GM10847 (cell line): Measurements from ENCODE around the gene C4orf50.

Source experiments
- POLR2A ChIP-seq: IDR thresholded peaks from 2 replicates; pipeline ENCODE4 v1.6.1; 2011; ENCODE audit not compliant: insufficient read length; ENCODE audit errors: extremely low read depth

The C4orf50 gene

DNA sequence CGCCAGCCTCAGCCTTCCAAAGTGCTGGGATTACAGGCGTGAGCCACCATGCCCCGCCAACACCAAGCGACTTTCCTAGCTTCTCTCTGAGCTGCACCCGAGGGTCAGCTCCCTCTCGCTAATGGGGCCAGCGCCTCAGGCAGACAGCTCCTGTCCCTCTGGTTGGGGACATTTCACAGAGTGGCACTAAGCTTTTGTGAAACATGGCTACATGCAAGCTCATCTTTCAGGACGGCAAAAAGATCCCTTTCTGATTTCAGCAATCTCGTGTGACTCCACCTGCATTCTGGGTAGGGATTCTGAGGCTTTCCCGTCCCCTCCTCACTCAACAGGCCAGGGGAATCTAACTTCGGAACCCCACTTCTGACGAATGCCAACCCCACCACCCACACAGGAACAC, 31.0 kb upstream of the C4orf50 start:
- no peak for TF ChIP-seq POLR2A

DNA sequence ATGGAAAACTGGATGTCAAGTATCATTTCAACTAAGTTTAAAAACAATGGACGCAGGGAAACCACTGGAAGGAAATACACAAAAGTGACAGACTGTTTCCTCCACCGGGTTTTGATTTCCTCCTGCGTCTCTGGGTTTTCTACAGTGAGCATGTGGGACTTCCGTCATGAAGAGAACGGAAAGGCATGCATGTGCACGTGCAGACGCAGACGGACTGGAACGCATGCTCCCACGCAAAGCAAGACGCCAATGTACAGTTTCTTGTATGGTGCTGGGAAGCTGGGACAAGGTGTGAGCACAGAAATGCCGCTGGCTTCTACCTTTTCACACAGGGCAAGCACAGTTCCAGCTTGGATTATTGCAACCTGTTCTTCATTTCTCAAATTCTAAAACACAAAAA, 30.3 kb upstream of the C4orf50 start:
- no peak for TF ChIP-seq POLR2A

DNA sequence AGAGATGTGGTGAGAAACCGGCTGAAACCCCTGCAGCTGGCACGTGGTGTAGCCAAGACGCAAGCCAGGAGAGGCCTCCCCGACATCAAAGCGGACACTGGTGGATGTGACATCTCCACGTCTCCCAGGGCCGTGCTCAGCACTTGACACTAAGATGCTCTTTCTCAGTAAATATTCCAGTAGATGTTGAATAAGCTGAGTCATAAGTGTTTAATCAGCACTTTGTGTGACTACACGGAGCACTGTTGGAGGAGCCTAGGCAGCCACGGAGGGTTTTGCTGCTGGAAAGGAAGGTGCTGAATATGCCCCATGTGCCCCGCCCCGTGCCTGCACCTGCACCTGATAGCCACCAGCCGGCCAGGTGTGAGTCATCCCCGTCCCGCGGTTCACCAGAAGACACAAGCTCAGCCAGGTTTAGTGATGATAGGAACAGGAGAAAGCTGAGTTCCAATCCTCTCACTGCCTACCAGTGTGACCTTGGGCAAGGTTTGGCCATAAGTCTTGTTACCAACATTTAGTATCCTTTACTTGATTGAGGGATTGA, 29.0 kb upstream of the C4orf50 start:
- TF ChIP-seq POLR2A = no peak

DNA sequence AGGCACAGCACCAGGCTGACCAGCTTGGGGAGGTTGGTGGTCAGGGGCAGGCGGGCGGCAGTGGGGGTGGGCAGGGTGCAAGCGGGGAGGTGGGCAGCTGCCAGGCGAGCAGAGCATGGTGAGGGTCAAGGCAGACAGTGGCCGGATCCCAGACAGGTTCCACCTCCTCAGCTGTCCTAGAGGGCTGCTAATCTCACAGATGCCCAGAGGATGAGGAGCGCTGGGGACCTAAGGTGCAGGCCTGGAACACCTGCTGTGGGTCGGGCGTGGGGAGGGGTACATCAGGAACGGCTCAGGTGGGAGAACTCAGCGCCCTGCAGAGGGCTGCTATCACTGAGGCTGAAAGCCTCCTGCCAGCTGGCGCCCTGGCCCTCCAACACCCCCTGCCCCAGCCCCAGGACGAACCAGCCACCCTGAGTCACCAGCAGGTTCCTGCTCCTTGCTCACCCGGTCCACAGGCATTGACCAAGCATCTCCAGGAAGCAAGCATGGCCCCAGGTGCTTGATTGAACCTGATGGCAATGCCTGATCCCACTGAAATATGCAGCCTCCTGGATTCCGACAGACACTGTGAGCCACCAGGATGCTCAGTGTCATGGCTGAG, 28.4 kb upstream of the C4orf50 start:
- TF ChIP-seq POLR2A = no peak

GRCh38 chr4:6044805-6045204, 26.6 kb upstream of the C4orf50 start:
- no peak for TF ChIP-seq POLR2A

DNA sequence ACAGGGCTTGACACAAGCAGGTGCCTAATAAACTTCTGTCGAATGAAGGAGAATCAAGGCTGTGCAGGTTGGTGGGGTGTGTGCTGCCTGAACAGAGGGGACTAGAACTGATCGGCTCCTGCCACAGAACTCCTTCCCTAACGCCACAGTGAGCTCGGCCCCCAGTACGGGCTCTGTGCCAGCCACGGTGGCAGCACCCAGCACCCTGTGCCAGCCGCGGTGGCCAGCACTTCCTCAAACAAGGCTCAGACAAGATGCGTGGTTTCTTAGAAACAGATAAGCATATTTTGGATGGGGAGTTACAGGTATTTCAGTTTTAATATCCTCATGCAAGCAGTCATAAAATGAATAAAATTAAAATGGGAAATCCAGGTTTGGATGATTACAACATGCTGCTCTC, 26.0 kb upstream of the C4orf50 start:
- no peak for TF ChIP-seq POLR2A

- no peak for TF ChIP-seq POLR2A
These were observed 25.6 kb upstream of the C4orf50 start for GRCh38 chr4:6043843-6044242.

GRCh38 chr4:6043188-6043587, 25.0 kb upstream of the C4orf50 start:
- TF ChIP-seq POLR2A = no peak

DNA sequence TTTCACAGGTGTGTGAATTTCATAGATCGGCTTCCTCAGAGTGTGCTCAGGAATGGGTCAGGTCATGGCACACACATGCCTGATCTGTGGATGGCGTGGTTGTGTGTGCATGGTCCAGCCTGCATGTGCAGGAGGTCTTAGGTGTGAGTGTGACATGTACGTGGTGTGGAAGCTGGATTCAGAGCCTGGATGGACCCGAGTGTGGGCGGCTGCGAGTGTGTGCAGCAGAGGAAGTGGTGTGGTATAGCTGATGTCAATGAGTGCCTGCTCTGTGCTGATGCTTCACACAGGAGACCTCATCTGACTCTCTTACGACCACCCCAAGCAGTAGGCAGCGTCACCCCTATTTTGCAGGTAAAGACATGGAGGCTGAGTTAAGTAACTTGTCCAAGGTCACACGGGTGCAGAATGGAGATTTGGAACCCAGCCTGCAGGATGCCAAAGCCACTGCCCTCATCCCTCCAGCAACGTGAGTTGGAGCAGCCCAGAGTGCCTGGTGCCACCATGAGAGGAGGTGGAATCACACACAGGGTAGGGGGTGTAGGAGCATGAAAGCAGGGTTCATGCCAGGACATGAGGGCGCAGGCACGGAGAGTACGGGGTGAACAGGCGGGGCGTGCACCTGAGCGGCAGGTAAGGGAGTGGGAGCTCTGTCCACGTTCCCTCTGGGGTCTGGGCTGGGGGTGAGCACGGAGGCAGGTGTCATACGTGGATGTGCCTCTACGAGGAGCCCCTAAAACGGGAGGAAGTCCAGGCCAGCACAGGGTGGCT, 24.2 kb upstream of the C4orf50 start:
- no peak for TF ChIP-seq POLR2A

- TF ChIP-seq POLR2A = no peak
These were observed 23.6 kb upstream of the C4orf50 start for GRCh38 chr4:6041800-6042199.

GRCh38 chr4:6038711-6039110, 20.5 kb upstream of the C4orf50 start:
- no peak for TF ChIP-seq POLR2A

DNA sequence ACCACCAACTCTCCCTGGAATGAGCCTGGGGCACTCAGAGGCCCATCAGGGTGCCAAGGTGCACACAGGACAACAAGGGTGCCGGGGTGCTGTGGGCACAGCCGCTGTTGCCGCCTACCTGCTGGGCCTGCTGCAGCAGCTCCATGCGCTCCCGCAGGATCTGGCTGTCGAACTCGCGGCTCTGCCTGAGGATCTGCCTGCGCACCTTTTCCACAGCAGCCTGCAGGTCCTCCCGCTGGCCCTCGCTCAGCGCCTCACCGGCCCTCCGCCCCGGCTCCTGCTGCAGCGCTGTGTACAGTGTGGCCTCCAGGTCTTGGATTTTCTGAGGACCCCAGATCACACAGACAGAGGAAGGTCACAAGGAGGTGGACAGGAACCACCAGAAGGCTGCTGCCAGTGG, 17.6 kb upstream of the C4orf50 start:
- no peak for TF ChIP-seq POLR2A

- TF ChIP-seq POLR2A = no peak
These were observed 15.2 kb upstream of the C4orf50 start for GRCh38 chr4:6033381-6033780.

- TF ChIP-seq POLR2A = no peak
These were observed 14.3 kb upstream of the C4orf50 start for GRCh38 chr4:6032249-6033244.

DNA sequence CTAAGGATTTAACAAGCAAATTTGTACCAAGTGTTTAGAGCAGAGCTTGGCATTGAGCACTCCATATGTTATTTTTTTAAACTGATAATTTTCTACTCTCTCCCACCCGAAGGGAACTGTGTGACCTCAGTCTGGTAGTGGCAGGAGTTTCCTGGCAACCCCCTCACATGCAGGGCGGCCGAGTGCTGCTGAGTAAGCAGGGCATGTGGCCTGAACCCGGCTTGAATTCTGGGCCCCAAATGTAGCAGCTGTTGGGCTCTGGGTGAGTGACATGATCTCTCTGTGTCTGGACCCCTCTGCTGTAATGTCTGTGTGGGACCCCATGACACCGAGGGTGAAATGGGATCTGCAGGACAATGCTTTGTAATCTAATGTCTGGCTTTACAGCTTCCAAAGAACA, 13.6 kb upstream of the C4orf50 start:
- TF ChIP-seq POLR2A = no peak
